Measurements from ENCODE around the gene ADAMTSL1. TPM values are rescaled to one million over a fixed set of nuclear protein-coding genes. Genes with fewer than 3 reads are reported as not detected.

Gene ADAMTSL1
- total and polyA plus RNA-seq, 2 of the 8 experiments (the other 6 are each of a cell fraction or from before 2014, with no cell fraction given): 0.84 to 1.1 TPM

- Histone ChIP-seq H2BK12ac (ENCODE audit: low read depth, low read length) (no peak overlapping the region), H2BK15ac (ENCODE audit: low read length) (no peak overlapping the region), H3K27me3 (replicated peaks in 1 of 4; ENCODE audit: control insufficient read depth in 3 of 4, extremely low read depth in 1 of 4, insufficient read depth in 3 of 4, low read length in 3 of 4) (no peaks in the 10 kb centered on the region), H3K36me3 (ENCODE audit: control insufficient read depth in 2 of 4, insufficient read depth in 4 of 4, low read length in 3 of 4) (no peaks in the 10 kb centered on the region), H3K9me3 (ENCODE audit: insufficient read depth in 2 of 2, low read depth in 1 of 2, low read length in 1 of 2) (peaks cover 6% of the 10 kb centered on the region in 2 experiments; a peak in 2 of 4 replicates), H2BK5ac (ENCODE audit: low read depth, low read length) (no peak overlapping the region), H3K4me2 (ENCODE audit: insufficient read depth in 1 of 2, low read depth in 2 of 2, low read length in 2 of 2) (no peak overlapping the region), H2AFZ (ENCODE audit: low read length) (no peak overlapping the region), H4K91ac (replicated peaks; ENCODE audit: insufficient read length, low read length) (no peak overlapping the region), H3K4ac (replicated peaks; ENCODE audit: insufficient read length, low read depth, low read length) (no peak overlapping the region), H3K23ac (ENCODE audit: insufficient read length) (no peak overlapping the region), H3K14ac (ENCODE audit: insufficient read length) (no peak overlapping the region), H3K56ac (replicated peaks; ENCODE audit: insufficient read length, low read depth, low read length) (no peak overlapping the region), H4K8ac (ENCODE audit: extremely low read depth, insufficient read depth, low read length) (no peak overlapping the region), H4K5ac (ENCODE audit: insufficient read length, low read depth, low read length) (no peak overlapping the region), H2BK120ac (replicated peaks; ENCODE audit: low read depth, low read length) (no peak overlapping the region), H2BK20ac (ENCODE audit: low read length) (no peak overlapping the region), H3K27ac (ENCODE audit: low read depth, low read length) (no peak overlapping the region), H3K23me2 (ENCODE audit: low read depth, low read length) (no peaks in the 10 kb centered on the region), H4K20me1 (replicated peaks in 1 of 2; ENCODE audit: control insufficient read depth in 1 of 2, insufficient read depth in 2 of 2, low read length in 2 of 2) (no peaks in the 10 kb centered on the region), H3K79me1 (ENCODE audit: low read depth, low read length) (no peaks in the 10 kb centered on the region), H3K4me3 (ENCODE audit: extremely low read depth in 1 of 4, insufficient read depth in 2 of 4, low read depth in 3 of 4, low read length in 4 of 4) (no peak overlapping the region), H3K4me1 (replicated peaks in 1 of 4; ENCODE audit: control insufficient read depth in 3 of 4, insufficient read depth in 4 of 4, low read length in 3 of 4) (no peaks in the 10 kb centered on the region), H2AK5ac (ENCODE audit: low read depth, low read length) (no peak overlapping the region), H3K18ac (ENCODE audit: extremely low read depth, low read length) (no peak overlapping the region), H3K9ac (replicated peaks in 1 of 4; ENCODE audit: extremely low read depth in 1 of 4, low read depth in 3 of 4, low read length in 3 of 4) (no peak overlapping the region), H3K79me2 (ENCODE audit: control insufficient read depth in 1 of 2, insufficient read depth in 2 of 2, low read length in 2 of 2) (no peaks in the 10 kb centered on the region)
- TF ChIP-seq MAFK (IDR thresholded peaks at IDR 0.05; ENCODE audit: low read depth, low read length) (0 out of 2 replicates have a peak, but pooled peaks have one; percentile 24), TCF12 (IDR thresholded peaks at IDR 0.05; ENCODE audit: low read depth, low read length) (no peak), EGR1 (IDR thresholded peaks at IDR 0.05; ENCODE audit: borderline replicate concordance, low read depth, low read length) (no peak), RFX5 (IDR thresholded peaks at IDR 0.05; ENCODE audit: borderline replicate concordance, low read depth, low read length) (no peak)
- POLR2A ChIA-PET (ENCODE audit: partially characterized antibody): no interaction called here
- WGBS, 2 experiments (ENCODE audit: extremely low coverage in 1 of 2, insufficient coverage in 1 of 2, insufficient read length in 1 of 2, insufficient replicate concordance in 2 of 2, low coverage in 1 of 2, low lambda C conversion rate in 2 of 2, missing lambda C conversion rate in 1 of 2): 90% methylated on average over 4 of the region's 4 CpGs; no CpG with 5 or more reads in 1 of the 2 experiments
- FAIRE-seq (no peak), DNase-seq (ENCODE audit: low read depth in 1 of 2, low spot score in 2 of 2) (no peak)
- CTCF ChIA-PET (ENCODE audit: partially characterized antibody): interaction anchor here (1.2 kb wide), 1 partner anchor 270 kb away, joined by 3 read pairs; no protein-coding TSS in a partner anchor
Observed at GRCh38 chr9:18708429-18708828, 234.5 kb downstream of the ADAMTSL1 start.

All from H1 (cell line).